NCI-H1105 treated with DMSO at 0.1 percent for 48 hours (cell line): ENCODE results near the gene MRC2.

Experiments
- DNase-seq: peaks from one replicate; lab custom pipeline; 2025; lab: John Stamatoyannopoulos, UW

MRC2 gene

DNA sequence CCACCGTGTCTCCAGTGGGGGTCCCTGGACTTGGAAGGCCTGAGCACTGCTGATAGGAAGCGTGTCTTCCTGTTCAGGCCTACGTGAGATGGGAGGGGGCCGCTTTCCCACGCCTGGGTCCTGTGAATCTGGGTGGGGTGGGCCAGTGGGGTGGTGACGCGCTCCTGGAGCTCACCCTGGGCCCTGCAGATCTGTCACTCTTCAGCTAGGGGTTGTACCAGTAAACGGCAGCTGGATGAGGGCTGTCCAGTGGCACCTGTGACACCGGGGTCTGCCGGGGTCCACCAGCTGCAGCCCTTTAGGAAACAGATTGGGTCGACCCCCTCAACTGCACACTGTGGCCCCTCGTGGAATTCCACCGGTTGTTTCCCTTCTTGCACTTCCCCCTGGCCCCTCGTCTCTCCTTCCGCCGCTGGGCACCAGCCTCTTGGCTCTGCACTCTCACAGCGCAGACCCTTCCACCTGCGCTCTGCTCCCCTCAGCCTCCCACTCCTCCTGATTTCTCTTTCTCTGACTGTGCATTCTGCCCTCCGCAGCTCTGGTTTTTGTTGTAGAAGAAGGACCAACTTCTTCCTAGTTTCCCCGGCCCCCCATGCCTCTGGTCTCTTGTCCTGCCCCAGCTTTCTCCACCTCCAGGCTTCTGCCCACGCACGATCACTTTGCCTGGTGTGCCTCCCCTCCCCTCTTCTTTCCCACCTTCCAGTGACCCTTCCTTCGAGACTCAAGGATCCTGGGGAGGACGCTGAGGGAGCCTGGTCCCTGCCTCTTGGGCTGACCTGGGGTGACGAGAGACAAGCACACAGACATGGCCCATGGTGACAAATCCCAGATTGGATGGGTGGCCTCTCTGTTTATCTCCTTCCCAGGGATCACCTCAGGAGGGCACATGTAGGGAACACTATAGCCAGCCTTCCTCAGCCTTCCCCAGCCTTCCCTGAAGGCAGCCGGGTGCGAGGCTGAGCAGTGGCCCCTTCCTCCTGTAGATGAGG lies 4.8 kb downstream of the MRC2 start:
- DNase-seq, result no peak

DNA sequence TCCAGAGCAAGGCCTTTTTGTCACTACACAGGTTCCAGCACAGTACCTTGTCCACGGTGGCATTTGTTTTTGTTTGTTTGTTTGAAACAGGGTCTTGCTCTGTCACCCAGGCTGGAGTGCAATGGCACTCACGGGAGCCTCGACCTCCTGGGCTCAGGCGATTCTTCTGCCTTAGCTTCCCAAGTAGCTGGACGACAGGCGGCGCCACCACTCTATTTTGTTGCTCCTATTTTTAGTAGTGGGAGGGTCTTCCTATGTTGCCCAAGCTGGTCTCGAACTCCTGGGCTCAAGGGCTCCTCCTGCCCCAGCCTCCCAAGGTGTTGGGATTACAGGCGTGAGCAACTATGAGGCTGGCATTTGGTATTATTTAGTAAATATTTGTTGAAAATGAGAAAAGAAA lies 10.3 kb downstream of the MRC2 start:
- DNase-seq, result no peak

- DNase-seq, result no peak
Observed at GRCh38 chr17:62641153-62641552, 13.7 kb downstream of the MRC2 start.

DNA sequence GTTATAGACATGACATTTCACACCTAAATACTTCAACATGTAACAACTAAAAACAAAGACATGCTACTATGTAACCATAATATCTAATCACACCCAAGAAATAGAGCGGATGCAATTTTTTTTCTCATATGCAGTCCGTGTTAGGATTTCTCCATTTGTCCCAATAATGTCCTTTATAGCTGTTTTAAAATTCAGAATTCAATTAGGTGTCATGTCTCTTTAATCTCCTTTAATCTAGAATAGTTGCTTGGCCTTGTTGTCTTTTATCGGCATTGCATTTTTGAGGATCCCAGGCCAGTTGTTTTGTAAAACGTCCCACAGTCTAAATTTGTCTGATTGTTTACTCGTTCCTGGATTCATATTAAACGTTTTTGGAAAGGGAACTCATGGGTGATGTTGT lies 14.5 kb downstream of the MRC2 start:
- DNase-seq, result no peak

- DNase-seq, result no peak
Observed at GRCh38 chr17:62643496-62643895, 16.0 kb downstream of the MRC2 start.

- DNase-seq, result no peak
Observed at GRCh38 chr17:62644487-62645173, 17.2 kb downstream of the MRC2 start.

DNA sequence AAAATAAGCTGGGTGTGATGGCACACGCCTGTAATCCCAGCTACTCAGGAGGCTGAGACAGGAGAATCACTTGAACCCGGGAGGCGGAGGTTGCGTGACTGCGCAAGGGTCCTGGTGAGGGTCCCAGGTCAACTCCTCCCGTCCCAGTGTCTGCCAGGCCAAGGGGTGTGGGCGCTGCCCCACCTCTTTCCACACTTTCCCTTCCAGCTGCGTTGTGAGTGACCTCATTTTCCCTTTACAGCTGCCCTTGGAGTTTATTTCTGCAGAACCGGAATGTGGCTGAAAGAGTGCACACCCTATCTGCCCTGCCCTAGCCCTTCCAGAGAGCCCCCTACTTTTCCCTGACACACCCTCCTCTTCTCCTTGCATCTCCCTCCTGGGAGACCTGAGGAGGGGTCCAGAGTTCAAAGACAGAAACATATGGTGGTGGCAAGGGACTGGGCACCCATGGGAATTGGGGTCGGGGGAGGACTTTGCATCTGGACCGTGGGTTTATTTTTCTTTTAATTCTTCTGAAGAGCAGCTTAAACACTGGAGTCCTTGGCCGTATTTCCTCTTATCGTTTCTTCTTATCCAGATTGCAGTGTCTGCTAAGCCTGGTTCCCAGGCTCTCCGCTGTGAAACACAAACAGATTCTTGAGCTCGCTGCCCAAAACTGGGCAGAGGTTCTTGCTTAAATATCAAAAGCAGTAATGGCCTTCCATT lies 20.9 kb downstream of the MRC2 start:
- DNase-seq, result no peak

DNA sequence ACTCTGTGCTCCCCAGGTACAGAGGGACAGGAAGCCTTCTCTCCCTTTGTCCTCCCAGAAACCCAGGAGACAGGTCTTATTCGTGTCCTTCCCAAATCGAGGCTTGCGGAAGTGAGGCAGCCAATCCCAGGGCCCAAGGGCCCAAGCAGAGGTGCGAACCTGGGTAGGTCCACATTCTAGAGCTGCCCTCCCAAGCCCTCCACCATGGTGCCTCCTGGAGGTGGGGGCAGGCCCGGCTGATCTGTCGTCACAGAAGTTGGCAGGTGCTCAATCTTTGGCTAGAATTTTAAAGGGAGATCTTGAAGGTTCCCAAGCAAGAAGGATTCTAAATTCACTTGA lies 21.5 kb downstream of the MRC2 start:
- DNase-seq, result no peak

- DNase-seq, result no peak
Observed at GRCh38 chr17:62649570-62649969, 22.1 kb downstream of the MRC2 start.

DNA sequence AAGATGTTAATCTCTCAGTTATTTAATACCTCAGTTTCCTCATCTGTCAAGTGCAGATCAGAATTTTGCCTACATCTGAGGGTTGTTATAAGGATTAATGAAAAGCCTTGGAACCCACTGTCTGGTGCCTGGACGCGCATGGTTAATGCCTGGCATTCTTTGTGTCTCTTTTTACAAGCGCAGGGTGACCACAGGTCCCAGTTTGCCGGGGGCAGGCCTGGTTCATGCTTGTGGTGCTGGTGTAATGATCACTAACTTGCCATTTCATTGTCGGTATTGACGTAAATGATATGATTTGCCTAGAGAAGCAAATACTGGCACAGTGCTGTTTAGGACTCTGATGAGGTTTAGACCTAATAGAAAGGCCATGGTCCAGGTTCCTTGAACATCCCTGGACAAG lies 23.1 kb downstream of the MRC2 start:
- DNase-seq, result no peak

DNA sequence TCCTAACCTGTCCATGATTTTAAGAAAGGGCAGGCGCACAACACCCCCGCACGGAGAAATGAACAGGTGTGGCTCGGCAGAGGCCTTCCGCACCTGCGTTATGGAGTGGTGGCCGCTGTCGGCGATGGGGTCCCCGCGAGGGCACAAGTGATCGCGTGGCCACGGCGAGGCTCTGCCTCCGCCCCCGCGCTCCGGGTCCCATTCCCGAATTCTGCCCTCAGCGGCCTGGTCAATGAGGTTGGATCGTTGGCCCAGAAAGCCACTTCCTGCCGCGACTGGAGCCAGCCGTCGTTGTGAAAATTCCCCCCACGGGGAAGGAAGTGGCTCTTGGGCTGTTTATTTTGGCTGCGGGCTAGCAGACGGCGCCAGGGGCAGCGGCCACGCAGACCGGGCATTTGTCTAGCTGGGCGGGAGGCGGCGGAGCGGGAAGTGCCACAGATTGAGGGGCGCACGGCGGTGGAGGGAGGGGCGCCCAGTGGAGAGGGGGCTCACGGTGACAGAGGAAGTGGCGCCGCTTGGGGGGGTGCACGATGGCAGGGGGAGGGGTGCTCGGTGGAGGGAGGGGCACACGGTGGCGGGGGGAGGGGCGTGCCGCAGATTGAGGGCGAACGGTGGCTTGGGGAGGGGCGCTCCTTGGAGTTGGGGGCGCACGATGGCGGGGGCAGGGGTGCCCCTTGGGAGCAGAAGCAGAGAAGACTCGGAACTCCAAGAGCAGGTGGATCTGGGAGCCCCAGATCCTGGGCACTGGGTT lies 25.0 kb downstream of the MRC2 start:
- DNase-seq, result peak; percentile 57

DNA sequence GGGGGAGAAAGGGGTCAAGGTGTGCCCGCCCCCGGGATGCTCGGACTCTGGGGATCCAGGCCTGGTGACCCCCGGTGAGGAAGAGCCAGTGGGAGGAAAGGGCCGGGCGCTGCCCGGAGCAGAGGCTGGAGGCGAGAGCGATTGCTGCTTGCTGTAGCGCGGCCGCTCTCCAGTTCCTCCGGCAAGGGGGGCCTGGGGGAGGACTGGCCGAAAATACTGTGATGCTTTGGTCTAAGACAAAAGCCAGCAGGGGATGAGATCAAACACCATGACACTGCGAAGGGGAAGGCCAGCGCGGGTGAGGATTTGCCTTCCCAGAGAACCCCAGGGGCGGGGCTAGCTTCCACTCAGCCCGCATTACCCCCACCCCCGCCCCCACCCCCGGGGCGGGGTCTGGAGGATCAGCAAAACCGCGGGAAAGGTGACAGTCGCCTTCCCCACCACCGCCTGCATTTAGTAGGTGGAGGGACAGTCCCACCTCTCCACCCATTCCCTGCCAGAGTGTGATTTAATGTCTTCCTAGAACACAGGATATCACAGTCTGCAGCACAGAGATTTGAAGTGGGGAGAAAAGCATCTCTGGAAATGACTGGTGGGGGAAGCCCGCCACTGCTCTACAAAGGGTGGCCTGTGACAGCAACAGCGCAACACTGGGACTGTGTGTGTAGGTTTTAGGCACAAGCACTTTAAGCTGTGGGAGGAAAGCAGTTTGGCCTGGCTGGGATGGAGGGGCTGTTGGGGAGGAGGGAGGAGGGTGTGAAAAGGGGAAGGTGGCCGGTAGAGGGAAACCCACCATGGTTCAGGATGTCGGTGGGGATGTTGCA lies 25.7 kb downstream of the MRC2 start:
- DNase-seq, result peak; percentile 69

DNA sequence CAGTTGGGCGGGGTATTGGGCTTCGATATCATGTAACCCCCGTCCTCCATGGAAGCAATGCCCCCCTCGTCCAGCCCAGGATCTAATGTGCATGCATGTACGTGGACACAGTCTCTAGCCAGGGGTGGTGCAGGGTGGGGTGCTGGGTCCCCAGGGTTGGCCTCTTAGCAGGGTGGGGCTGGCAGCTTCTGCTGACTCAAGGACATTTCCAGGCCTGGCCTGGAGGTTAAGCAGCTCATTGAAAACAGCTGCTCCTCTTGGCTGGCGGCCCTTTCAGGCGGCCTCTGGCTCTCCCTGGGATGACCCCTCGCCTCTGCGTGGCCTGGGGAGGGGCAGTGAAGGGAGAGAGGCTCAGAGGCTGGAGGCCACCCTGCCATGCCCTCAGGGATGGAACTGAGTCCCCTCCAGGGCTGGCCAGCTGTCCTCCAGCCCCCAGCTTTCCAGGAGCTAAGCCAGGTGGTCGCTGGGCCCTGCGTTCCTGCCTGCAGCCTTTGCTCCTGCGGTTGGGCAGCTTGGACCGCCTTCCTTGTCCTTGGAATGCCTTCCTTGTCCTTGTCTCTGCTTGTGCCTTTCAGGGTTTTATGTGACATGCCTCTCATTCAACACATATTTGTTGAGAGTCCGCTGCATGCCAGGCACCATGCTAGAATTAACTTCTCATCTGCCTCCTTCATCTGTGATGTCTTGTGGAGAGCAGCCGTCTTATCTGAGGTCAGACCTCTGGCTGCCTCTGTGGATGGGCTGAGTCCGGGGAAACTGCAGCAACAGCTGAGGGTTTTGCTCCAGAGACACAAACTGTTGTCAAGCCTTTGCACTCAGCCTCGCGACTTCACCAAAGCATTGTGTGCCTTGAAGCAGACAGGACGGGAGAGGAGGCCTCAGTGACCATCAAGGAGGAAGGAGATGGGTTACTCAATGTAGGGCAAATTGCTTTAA lies 26.6 kb downstream of the MRC2 start:
- DNase-seq, result no peak

DNA sequence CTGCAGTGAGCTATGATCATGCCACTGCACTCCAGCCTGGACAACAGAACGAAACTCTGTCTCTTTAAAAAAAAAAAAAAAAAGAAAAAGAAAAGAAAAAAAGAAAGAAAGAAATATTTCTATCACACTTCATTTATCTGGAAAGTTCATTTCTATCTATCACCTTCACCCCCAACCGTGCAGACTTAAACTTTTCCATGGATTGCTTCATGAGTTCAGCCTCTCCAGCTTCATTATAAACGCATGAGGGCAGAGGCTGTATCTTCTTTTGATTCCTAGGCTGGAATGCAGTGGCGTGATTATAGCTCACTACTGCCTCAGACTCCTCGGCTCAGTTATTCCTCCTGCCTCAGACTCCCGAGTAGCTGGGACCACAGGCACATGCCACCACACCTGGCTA lies 28.2 kb downstream of the MRC2 start:
- DNase-seq, result no peak

DNA sequence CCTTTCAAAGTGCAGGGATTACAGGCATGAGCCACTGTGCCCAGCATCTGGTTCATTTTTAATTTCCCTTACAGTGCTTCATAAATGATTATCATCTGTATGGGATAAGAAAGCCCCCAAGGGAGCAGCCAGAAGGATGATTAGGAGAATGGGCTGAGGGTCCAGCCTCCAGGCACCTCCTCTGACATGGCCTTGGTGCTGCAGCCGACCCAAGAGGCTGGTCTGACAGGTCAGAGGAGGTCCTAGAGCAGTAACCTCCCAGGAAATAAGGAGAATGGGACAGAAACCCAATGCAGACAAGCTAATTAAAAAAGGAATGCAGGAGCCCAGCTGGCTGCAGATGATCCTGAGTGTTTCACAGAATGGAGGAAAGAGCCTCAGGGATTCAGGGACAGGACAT lies 29.0 kb downstream of the MRC2 start:
- DNase-seq, result no peak

DNA sequence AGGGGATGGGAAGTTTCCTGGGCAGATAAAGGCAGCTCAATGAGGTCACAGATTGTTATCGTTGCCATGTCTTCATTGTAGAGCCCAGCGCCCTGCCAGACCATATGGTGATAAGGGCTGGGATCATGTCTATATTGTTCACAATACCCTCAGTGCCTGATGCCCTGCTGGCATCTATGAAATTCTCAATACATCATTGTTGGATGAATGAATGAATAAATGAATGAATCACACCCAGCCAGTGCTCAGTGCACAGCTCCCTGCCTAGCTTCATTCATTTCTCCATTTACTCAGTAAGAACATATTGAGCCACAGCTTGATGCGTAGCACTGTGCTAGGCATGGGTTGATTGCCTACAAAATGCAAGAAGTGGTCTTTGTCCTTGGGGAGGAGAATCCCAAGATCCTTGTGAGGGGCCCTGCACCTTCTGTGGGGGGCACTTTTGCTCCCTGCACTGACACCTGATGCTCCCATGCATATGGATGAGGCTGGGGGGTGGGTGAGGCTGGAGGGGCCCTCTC lies 29.7 kb downstream of the MRC2 start:
- no peak for DNase-seq

DNA sequence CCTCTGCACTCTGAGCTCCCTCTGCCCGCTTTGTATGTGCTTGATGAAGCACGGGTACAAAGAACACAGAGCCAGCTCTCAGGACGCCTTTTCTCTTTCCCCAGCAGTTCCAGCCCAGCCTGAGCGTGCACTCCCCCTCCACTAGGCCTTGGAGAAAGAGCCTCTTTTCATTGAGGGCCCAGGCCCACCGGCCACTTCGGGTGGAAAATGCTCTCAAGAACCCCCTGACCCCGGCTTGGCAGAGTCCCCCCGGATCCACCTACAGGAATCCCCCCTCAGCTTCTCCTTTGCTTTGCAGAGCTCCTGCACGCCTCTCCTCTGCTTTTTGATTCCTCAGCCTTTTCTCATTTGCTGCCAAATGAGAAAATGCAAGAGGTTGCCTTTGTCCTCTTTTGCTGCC lies 30.2 kb downstream of the MRC2 start:
- no peak for DNase-seq

DNA sequence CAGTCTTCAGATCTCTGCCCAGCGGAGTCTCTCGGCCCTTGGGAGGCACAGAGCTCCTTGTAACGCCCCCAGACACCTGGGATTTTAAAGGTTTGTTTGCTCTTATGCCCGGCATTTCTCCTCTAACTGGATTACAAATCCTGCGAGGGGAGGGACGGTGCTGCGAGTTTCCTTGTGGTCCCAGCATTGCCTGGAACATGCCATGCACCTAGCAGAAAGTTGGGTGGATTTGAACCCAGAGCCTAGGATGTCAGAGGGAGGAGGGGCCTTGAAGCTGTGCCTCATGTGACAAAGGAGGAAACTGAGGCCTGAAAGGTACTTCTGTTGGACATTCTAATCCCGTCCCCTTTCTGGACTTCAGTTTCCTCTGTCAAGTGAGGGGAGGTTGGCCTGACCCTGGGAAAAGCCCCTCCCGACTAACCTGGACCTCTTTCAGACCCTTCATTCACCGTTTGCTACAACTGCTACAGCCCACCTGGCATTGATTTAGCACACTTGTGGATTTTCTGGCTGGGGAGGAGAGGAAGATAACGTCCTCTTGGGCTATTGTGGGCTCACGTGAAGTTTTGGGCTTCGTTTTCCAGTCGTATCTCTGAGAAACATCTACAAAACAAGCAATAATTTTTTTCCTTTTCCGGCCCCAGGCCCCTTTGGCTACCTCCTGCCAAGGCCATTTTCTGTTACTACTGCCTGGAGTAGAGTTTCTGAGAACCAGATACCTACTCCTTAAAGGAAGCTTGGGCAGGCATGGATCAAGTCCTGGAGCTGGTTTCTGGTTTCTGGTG lies 30.9 kb downstream of the MRC2 start:
- no peak for DNase-seq

- DNase-seq, result no peak
Observed at GRCh38 chr17:62660629-62661118, 33.2 kb downstream of the MRC2 start.
